Activated CD4-positive, alpha-beta T cell treated with anti-CD3 and anti-CD28 coated beads, Interleukin-2, amount 10 ng/mL, durations not matched to agents 24 days and 14 days (primary cell): Measurements from ENCODE around the gene AMMECR1. TPM values are rescaled to one million over a fixed set of nuclear protein-coding genes. Genes with fewer than 3 reads are reported as not detected.
"Not testable (repeated sequence)": the region's sequence is repeated elsewhere in the genome, so short reads cannot be mapped to it uniquely, and the experiment has no call there.

Source experiments
- DNase-seq: peaks from one replicate; pipeline ENCODE4 v3.0.0; 2022
- H3K27ac Mint-ChIP-seq: one replicate; pipeline ENCODE4 v1.8.0; 2022; ENCODE audit warnings: mild to moderate bottlenecking, mixed read lengths
- H3K27me3 Mint-ChIP-seq: one replicate; pipeline ENCODE4 v1.8.0; 2022; ENCODE audit warnings: mixed read lengths
- H3K36me3 Mint-ChIP-seq: one replicate; pipeline ENCODE4 v1.8.0; 2022; ENCODE audit warnings: low read depth, mild to moderate bottlenecking, mixed read lengths
- H3K4me1 Mint-ChIP-seq: one replicate; pipeline ENCODE4 v1.8.0; 2021; ENCODE audit warnings: mixed read lengths
- H3K4me3 Mint-ChIP-seq: one replicate; pipeline ENCODE4 v1.8.0; 2022; ENCODE audit warnings: mild to moderate bottlenecking, moderate library complexity, mixed read lengths
- H3K9me3 Mint-ChIP-seq: one replicate; pipeline ENCODE4 v1.8.0; 2021; ENCODE audit warnings: mixed read lengths
- intact Hi-C: fragments of 100-400 bp; cut with micrococcal nuclease; formaldehyde crosslinking; loops from one replicate; pipeline ENCODE4 v1.15.1; 2023
- total RNA-seq: library from RNA; stranded (reverse); gene quantifications from 2 replicates; pipeline ENCODE4 v1.2.3, GENCODE V29; 2022

The AMMECR1 gene
- total RNA-seq, 1 donor from 2014 or later, result 12.2 TPM

- H3K36me3 Mint-ChIP-seq, result no peaks in the 10 kb centered on the region
- no peak overlapping the region for H3K27ac Mint-ChIP-seq
- peak; percentile 57 for DNase-seq
- H3K4me1 Mint-ChIP-seq, result peaks cover 12% of the 10 kb centered on the region
- H3K4me3 Mint-ChIP-seq, result no peak overlapping the region
- no peaks in the 10 kb centered on the region for H3K9me3 Mint-ChIP-seq
- no peaks in the 10 kb centered on the region for H3K27me3 Mint-ChIP-seq
- intact Hi-C loops, result loop anchor here (1.0 kb wide), 1 partner anchor 252 kb away; no protein-coding TSS in a partner anchor
Measured at GRCh38 chrX:110156167-110156754, 161.6 kb downstream of the AMMECR1 start.

- Mint-ChIP-seq H3K9me3 (no peaks in the 10 kb centered on the region), H3K36me3 (no peaks in the 10 kb centered on the region), H3K27me3 (no peaks in the 10 kb centered on the region), H3K27ac (no peak overlapping the region), H3K4me1 (peaks cover 12% of the 10 kb centered on the region), H3K4me3 (no peak overlapping the region)
- intact Hi-C loops, result loop anchor here (1.0 kb wide), 1 partner anchor 253 kb away; no protein-coding TSS in a partner anchor
- no peak for DNase-seq
Measured at GRCh38 chrX:110155759-110156158, 162.1 kb downstream of the AMMECR1 start.

- intact Hi-C loops, H3K27ac Mint-ChIP-seq, H3K27me3 Mint-ChIP-seq, DNase-seq, H3K36me3 Mint-ChIP-seq, H3K9me3 Mint-ChIP-seq, H3K4me3 Mint-ChIP-seq, H3K4me1 Mint-ChIP-seq: not testable (repeated sequence)
Measured at GRCh38 chrX:110154328-110154727, 163.6 kb downstream of the AMMECR1 start.

- Mint-ChIP-seq H3K4me1 (peaks cover under 1% of the 10 kb centered on the region), H3K4me3 (no peak overlapping the region), H3K27me3 (no peaks in the 10 kb centered on the region), H3K9me3 (no peaks in the 10 kb centered on the region), H3K27ac (no peak overlapping the region), H3K36me3 (peaks cover 3% of the 10 kb centered on the region)
- no peak for DNase-seq
- intact Hi-C loops, result no loop called here
Measured at GRCh38 chrX:110153896-110154295, 164.0 kb downstream of the AMMECR1 start.

- intact Hi-C loops, result no loop called here
- H3K27ac Mint-ChIP-seq, result no peak overlapping the region
Measured at GRCh38 chrX:110153244-110153643, 164.6 kb downstream of the AMMECR1 start.

GRCh38 chrX:110146521-110146920, 171.4 kb downstream of the AMMECR1 start:
- Mint-ChIP-seq H3K4me1 (peaks cover 6% of the 10 kb centered on the region), H3K27me3 (no peaks in the 10 kb centered on the region), H3K9me3 (no peaks in the 10 kb centered on the region), H3K27ac (no peak overlapping the region), H3K36me3 (peaks cover 3% of the 10 kb centered on the region), H3K4me3 (no peak overlapping the region)
- intact Hi-C loops, result loop anchor here (1.0 to 10.0 kb wide), 3 partner anchors 142 to 262 kb away; partner anchors contain the start of gene TMEM164
- peak; percentile 77 for DNase-seq

More at GRCh38 chrX:110153244-110153643, 164.6 kb downstream of the AMMECR1 start:
- Mint-ChIP-seq H3K27me3 (no peaks in the 10 kb centered on the region), H3K36me3 (peaks cover 3% of the 10 kb centered on the region), H3K9me3 (no peaks in the 10 kb centered on the region), H3K4me3 (no peak overlapping the region), H3K4me1 (no peaks in the 10 kb centered on the region)
- DNase-seq, result no peak

GRCh38 chrX:110145854-110146253, 172.0 kb downstream of the AMMECR1 start:
- H3K9me3 Mint-ChIP-seq, result no peaks in the 10 kb centered on the region
- H3K27ac Mint-ChIP-seq, result no peak overlapping the region
- peaks cover 3% of the 10 kb centered on the region for H3K36me3 Mint-ChIP-seq
- peaks cover 6% of the 10 kb centered on the region for H3K4me1 Mint-ChIP-seq
- H3K27me3 Mint-ChIP-seq, result no peaks in the 10 kb centered on the region
- DNase-seq, result peak; percentile 67
- H3K4me3 Mint-ChIP-seq, result no peak overlapping the region
- intact Hi-C loops, result loop anchor here (1.0 to 10.0 kb wide), 3 partner anchors 141 to 262 kb away; partner anchors contain the start of gene TMEM164

GRCh38 chrX:110145311-110145710, 172.6 kb downstream of the AMMECR1 start:
- Mint-ChIP-seq H3K9me3 (no peaks in the 10 kb centered on the region), H3K36me3 (peaks cover 3% of the 10 kb centered on the region), H3K4me3 (no peak overlapping the region), H3K27me3 (no peaks in the 10 kb centered on the region), H3K27ac (no peak overlapping the region), H3K4me1 (peaks cover 6% of the 10 kb centered on the region)
- intact Hi-C loops, result loop anchor here (10.0 kb wide), 1 partner anchor 141 kb away; the partner anchor contains the start of gene TMEM164
- no peak for DNase-seq

Other genes with a start within 250 kb of the AMMECR1 start
- not detected in 2 replicates for gene RTL9, start 40.8 kb upstream of the AMMECR1 start, total RNA-seq